HEK293T (cell line): ENCODE results near the gene ZDHHC19.

Experiments
- CTCF ChIA-PET: fragments of 350-600 bp; formaldehyde crosslinking; extraction: SDS; loops from one replicate; lab custom pipeline; 2021; ENCODE audit warnings: antibody characterized with exemption, inconsistent platforms; lab: Yijun Ruan, JAX
- POLR2A ChIA-PET: fragments of 350-600 bp; formaldehyde crosslinking; extraction: SDS; loops from one replicate; lab custom pipeline; 2020; ENCODE audit warnings: antibody characterized with exemption, inconsistent platforms; lab: Yijun Ruan, JAX
- DNase-seq: peaks from one replicate; pipeline ENCODE4 v3.0.0; 2012; ENCODE audit warnings: mixed read lengths; ENCODE audit errors: extremely low spot score
- BHLHE40 ChIP-seq: fragments of 450-650 bp; IDR thresholded peaks from 2 replicates; pipeline ENCODE4 v1.6.1; 2016; ENCODE audit warnings: mild to moderate bottlenecking, moderate library complexity, borderline replicate concordance
- ELF4 ChIP-seq: fragments of 450-650 bp; IDR thresholded peaks from 2 replicates; pipeline ENCODE4 v1.6.1; 2017; ENCODE audit warnings: antibody characterized with exemption
- FOXK2 ChIP-seq: fragments of 450-650 bp; IDR thresholded peaks from 2 replicates; pipeline ENCODE4 v1.6.1; 2016; ENCODE audit warnings: mild to moderate bottlenecking
- L3MBTL2 ChIP-seq: fragments of 450-650 bp; conservative IDR thresholded peaks from 2 replicates; pipeline ENCODE4 v1.6.1; 2016; ENCODE audit warnings: mild to moderate bottlenecking
- LEF1 ChIP-seq: fragments of 450-650 bp; IDR thresholded peaks from 2 replicates; pipeline ENCODE4 v1.6.1; 2017; ENCODE audit warnings: mild to moderate bottlenecking, borderline replicate concordance
- NFRKB ChIP-seq: fragments of 450-650 bp; IDR thresholded peaks from 2 replicates; pipeline ENCODE4 v1.6.1; 2016; ENCODE audit warnings: mild to moderate bottlenecking, moderate library complexity
- SP1 ChIP-seq: fragments of 450-650 bp; IDR thresholded peaks from 2 replicates; pipeline ENCODE4 v1.6.1; 2017
- SUZ12 ChIP-seq: fragments of 450-650 bp; IDR thresholded peaks from 2 replicates; pipeline ENCODE4 v1.6.1; 2016; ENCODE audit warnings: mild to moderate bottlenecking
- TARDBP ChIP-seq: fragments of 450-650 bp; IDR thresholded peaks from 2 replicates; pipeline ENCODE4 v1.6.1; 2016
- ZNF384 ChIP-seq: fragments of 450-650 bp; IDR thresholded peaks from 2 replicates; pipeline ENCODE4 v1.6.1; 2016

ZDHHC19 gene

GRCh38 chr3:196149831-196150301 is 61.3 kb downstream of the ZDHHC19 start:
- no peak for TF ChIP-seq ZNF384
- TF ChIP-seq SUZ12, result no peak
- ChIA-PET POLR2A (no interaction called here), CTCF (no interaction called here)
- no peak for DNase-seq

- CTCF ChIA-PET, result no interaction called here
- no peak for TF ChIP-seq SP1
- TF ChIP-seq L3MBTL2, result no peak
- no peak for TF ChIP-seq ELF4
- no peak for TF ChIP-seq TARDBP
- TF ChIP-seq NFRKB, result no peak
- TF ChIP-seq FOXK2, result no peak
- TF ChIP-seq BHLHE40, result no peak
- TF ChIP-seq LEF1, result no peak
- DNase-seq, result no peak
- POLR2A ChIA-PET, result no interaction called here
These were observed 61.8 kb downstream of the ZDHHC19 start for GRCh38 chr3:196149375-196149774.
